ENCODE data around the gene COL24A1.

GRCh38 chr1:85933961-85934360, 222.6 kb downstream of the COL24A1 start:
- no peak for TF ChIP-seq CTCF (IDR thresholded peaks at IDR 0.05)
- no peak for TF ChIP-seq EZH2 (IDR thresholded peaks at IDR 0.05; ENCODE audit: borderline replicate concordance, insufficient read depth, low read depth, low read length, poor library complexity, severe bottlenecking)
